Peyer's patch (tissue), 4 donors: Measurements from ENCODE around the gene ENO1.

Experiments
- POLR2A ChIP-seq, 2 donors: fragments of 450-650 bp; IDR thresholded peaks; one replicate each; pipeline ENCODE4 v1.5.1; 2017; ENCODE audit warnings: antibody characterized with exemption in 2 of 2, mild to moderate bottlenecking in 2 of 2, moderate library complexity in 2 of 2
- TF ChIP-seq, protein P1 (sequence below), 6 experiments: fragments of 450-650 bp in 4 of 6; fragments of 200-600 bp in 2 of 6; sonication (generic) in 1 of 6; IDR thresholded peaks; one replicate each; pipeline ENCODE4 v1.5.1; 2017 to 2019; ENCODE audit warnings: antibody characterized with exemption in 6 of 6, mild to moderate bottlenecking in 3 of 6, moderate library complexity in 1 of 6

- TF ChIP-seq, protein P1, sequence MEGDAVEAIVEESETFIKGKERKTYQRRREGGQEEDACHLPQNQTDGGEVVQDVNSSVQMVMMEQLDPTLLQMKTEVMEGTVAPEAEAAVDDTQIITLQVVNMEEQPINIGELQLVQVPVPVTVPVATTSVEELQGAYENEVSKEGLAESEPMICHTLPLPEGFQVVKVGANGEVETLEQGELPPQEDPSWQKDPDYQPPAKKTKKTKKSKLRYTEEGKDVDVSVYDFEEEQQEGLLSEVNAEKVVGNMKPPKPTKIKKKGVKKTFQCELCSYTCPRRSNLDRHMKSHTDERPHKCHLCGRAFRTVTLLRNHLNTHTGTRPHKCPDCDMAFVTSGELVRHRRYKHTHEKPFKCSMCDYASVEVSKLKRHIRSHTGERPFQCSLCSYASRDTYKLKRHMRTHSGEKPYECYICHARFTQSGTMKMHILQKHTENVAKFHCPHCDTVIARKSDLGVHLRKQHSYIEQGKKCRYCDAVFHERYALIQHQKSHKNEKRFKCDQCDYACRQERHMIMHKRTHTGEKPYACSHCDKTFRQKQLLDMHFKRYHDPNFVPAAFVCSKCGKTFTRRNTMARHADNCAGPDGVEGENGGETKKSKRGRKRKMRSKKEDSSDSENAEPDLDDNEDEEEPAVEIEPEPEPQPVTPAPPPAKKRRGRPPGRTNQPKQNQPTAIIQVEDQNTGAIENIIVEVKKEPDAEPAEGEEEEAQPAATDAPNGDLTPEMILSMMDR (IDR thresholded peaks at IDR 0.05): no peak
- no peak for TF ChIP-seq POLR2A (IDR thresholded peaks at IDR 0.05)
Observed at GRCh38 chr1:8841395-8841794, 37.1 kb downstream of the ENO1 start.
